MM.1S (cell line): ENCODE measurements around the gene TSPOAP1.

Experiments
- DNase-seq: peaks from one replicate; pipeline ENCODE4 v3.0.0-alpha.2; 2015
- H2AFZ ChIP-seq: fragments of 300-600 bp; sonication (generic); 2 replicates; pipeline ENCODE4 v1.6.0; 2016; ENCODE audit warnings: antibody characterized with exemption, low read length
- H3F3A ChIP-seq: fragments of 300-600 bp; sonication (generic); 2 replicates; pipeline ENCODE4 v1.6.1; 2016; ENCODE audit warnings: mild to moderate bottlenecking, antibody characterized with exemption, low read length, moderate library complexity, mixed read lengths; ENCODE audit not compliant: insufficient read depth
- H3K27ac ChIP-seq: fragments of 300-600 bp; sonication (generic); 2 replicates; pipeline ENCODE4 v1.5.1; 2016; ENCODE audit warnings: mild to moderate bottlenecking, low read length
- H3K27me3 ChIP-seq: fragments of 300-600 bp; sonication (generic); replicated peaks from 2 replicates; pipeline ENCODE4 v1.6.0; 2016; ENCODE audit warnings: low read length; ENCODE audit not compliant: insufficient read depth
- H3K36me3 ChIP-seq: fragments of 300-600 bp; sonication (generic); replicated peaks from 2 replicates; pipeline ENCODE4 v1.6.1; 2016; ENCODE audit warnings: mild to moderate bottlenecking, low read length, mixed read lengths; ENCODE audit not compliant: insufficient read depth
- H3K4me1 ChIP-seq: fragments of 300-600 bp; sonication (generic); 2 replicates; pipeline ENCODE4 v1.6.1; 2016; ENCODE audit warnings: low read length, mixed read lengths
- H3K4me2 ChIP-seq: fragments of 300-600 bp; sonication (generic); 2 replicates; pipeline ENCODE4 v1.6.0; 2016; ENCODE audit warnings: low read depth, low read length
- H3K4me3 ChIP-seq: fragments of 300-600 bp; sonication (generic); 2 replicates; pipeline ENCODE4 v1.5.1; 2016; ENCODE audit warnings: low read length, mixed read lengths
- H3K79me2 ChIP-seq: fragments of 300-600 bp; sonication (generic); 2 replicates; pipeline ENCODE4 v1.6.1; 2016; ENCODE audit warnings: mixed run types, low read length, mixed read lengths
- H3K9ac ChIP-seq: fragments of 300-600 bp; sonication (generic); 2 replicates; pipeline ENCODE4 v1.6.1; 2016; ENCODE audit warnings: low read length, mixed read lengths
- H3K9me2 ChIP-seq: fragments of 300-600 bp; sonication (generic); replicated peaks from 2 replicates; pipeline ENCODE4 v1.6.1; 2016; ENCODE audit warnings: mild to moderate bottlenecking, low read length, mixed read lengths; ENCODE audit not compliant: insufficient read depth
- H3K9me3 ChIP-seq: fragments of 300-600 bp; sonication (generic); replicated peaks from 2 replicates; pipeline ENCODE4 v1.6.1; 2016; ENCODE audit warnings: mild to moderate bottlenecking, low read length, mixed read lengths; ENCODE audit not compliant: insufficient read depth
- H4K20me1 ChIP-seq: fragments of 300-600 bp; sonication (generic); 2 replicates; pipeline ENCODE4 v1.6.1; 2016; ENCODE audit warnings: mild to moderate bottlenecking, low read length, moderate library complexity, mixed read lengths; ENCODE audit not compliant: insufficient read depth
- CTCF ChIP-seq: fragments of 300-600 bp; sonication (generic); IDR thresholded peaks from 2 replicates; pipeline ENCODE4 v1.5.1; 2016; ENCODE audit warnings: antibody characterized with exemption, low read length, mixed read lengths
- EZH2 ChIP-seq: fragments of 300-600 bp; sonication (generic); optimal IDR thresholded peaks from 2 replicates; pipeline ENCODE3; 2017; ENCODE audit warnings: low read depth, mild to moderate bottlenecking, antibody characterized with exemption, low read length, mixed read lengths
- EZH2phosphoT487 ChIP-seq: fragments of 300-600 bp; sonication (generic); IDR thresholded peaks from 2 replicates; pipeline ENCODE4 v1.6.1; 2018; ENCODE audit warnings: antibody characterized with exemption, low read length

Gene TSPOAP1

GRCh38 chr17:58376472-58377000, 47.9 kb upstream of the TSPOAP1 start:
- H3K9me2 ChIP-seq: no peaks in the 10 kb centered on the region
- 0 out of 2 replicates have a peak, but pooled peaks cover 1% of the 10 kb centered on the region for H3F3A ChIP-seq
- no peaks in the 10 kb centered on the region for H3K9me3 ChIP-seq
- H2AFZ ChIP-seq: no peak overlapping the region
- no peaks in the 10 kb centered on the region for H3K79me2 ChIP-seq
- no peak overlapping the region for H3K9ac ChIP-seq
- H3K27ac ChIP-seq: no peak overlapping the region
- H3K36me3 ChIP-seq: no peaks in the 10 kb centered on the region
- H3K4me2 ChIP-seq: no peak overlapping the region
- H4K20me1 ChIP-seq: no peaks in the 10 kb centered on the region
- TF ChIP-seq CTCF (no peak), EZH2 (no peak), EZH2phosphoT487 (no peak)
- no peaks in the 10 kb centered on the region; the same call in 1 of the 2 replicates for H3K27me3 ChIP-seq
- no peak for DNase-seq
- H3K4me3 ChIP-seq: no peak overlapping the region
- H3K4me1 ChIP-seq: peaks cover 4% of the 10 kb centered on the region

GRCh38 chr17:58375811-58376210, 47.2 kb upstream of the TSPOAP1 start:
- no peaks in the 10 kb centered on the region for H4K20me1 ChIP-seq
- no peak overlapping the region for H3K9ac ChIP-seq
- no peak overlapping the region for H2AFZ ChIP-seq
- H3K4me3 ChIP-seq: no peak overlapping the region
- H3K4me2 ChIP-seq: no peak overlapping the region
- no peaks in the 10 kb centered on the region for H3K9me3 ChIP-seq
- no peaks in the 10 kb centered on the region for H3K79me2 ChIP-seq
- no peaks in the 10 kb centered on the region; the same call in 1 of the 2 replicates for H3K27me3 ChIP-seq
- H3K4me1 ChIP-seq: no peaks in the 10 kb centered on the region
- no peaks in the 10 kb centered on the region for H3F3A ChIP-seq
- no peaks in the 10 kb centered on the region for H3K9me2 ChIP-seq
- H3K27ac ChIP-seq: no peak overlapping the region
- no peak for TF ChIP-seq CTCF
- TF ChIP-seq EZH2: no peak
- no peak for TF ChIP-seq EZH2phosphoT487
- DNase-seq: no peak
- H3K36me3 ChIP-seq: no peaks in the 10 kb centered on the region

- Histone ChIP-seq H3K4me2 (no peak overlapping the region), H3F3A (no peaks in the 10 kb centered on the region), H3K9me2 (no peaks in the 10 kb centered on the region), H3K27ac (no peak overlapping the region), H3K4me3 (no peak overlapping the region), H3K9me3 (no peaks in the 10 kb centered on the region), H3K4me1 (no peaks in the 10 kb centered on the region), H3K9ac (no peak overlapping the region), H3K36me3 (no peaks in the 10 kb centered on the region), H3K79me2 (no peaks in the 10 kb centered on the region), H3K27me3 (no peaks in the 10 kb centered on the region; the same call in 1 of the 2 replicates), H2AFZ (no peak overlapping the region), H4K20me1 (no peaks in the 10 kb centered on the region)
- TF ChIP-seq EZH2 (no peak), CTCF (no peak), EZH2phosphoT487 (no peak)
- DNase-seq: no peak
Observed at GRCh38 chr17:58375256-58375655, 46.7 kb upstream of the TSPOAP1 start.
